Measurements from ENCODE around the gene NETO2. TPM values are rescaled to one million over a fixed set of nuclear protein-coding genes. Genes with fewer than 3 reads are reported as not detected.

NETO2 gene
- polyA plus RNA-seq, 3 donors: 12.4 to 15.7 (median 14.3) TPM

DNA sequence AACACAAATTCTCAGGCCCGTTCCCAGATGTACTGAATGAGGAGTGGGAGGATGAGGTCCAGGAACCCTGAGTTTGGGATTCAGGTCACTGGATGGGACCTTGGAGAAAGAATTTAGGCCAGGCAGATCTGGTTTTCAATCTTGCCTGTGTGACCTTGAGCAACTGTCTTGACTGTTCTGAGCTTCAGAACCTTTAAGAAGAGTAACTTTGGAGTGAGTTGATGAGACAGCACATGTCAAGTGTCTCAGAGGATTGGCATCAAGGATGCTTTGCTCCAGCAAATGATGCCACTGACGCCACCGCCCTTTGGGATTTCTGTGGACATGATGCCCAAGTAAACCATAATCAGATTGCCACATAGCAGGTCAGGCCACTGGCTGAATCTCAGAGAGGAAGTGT lies 114.0 kb downstream of the NETO2 start:
- H3K27me3 Mint-ChIP-seq (ENCODE audit: low read depth in 3 of 3): peaks cover 0 to 5% (median 0%) of the 10 kb centered on the region in 3 donors
- no peaks in the 10 kb centered on the region for H3K79me2 ChIP-seq (ENCODE audit: insufficient read depth, low read length)
- no peak for TF ChIP-seq CTCF (IDR thresholded peaks at IDR 0.05)
- H3K9ac ChIP-seq (ENCODE audit: insufficient read depth, low read length, poor library complexity, severe bottlenecking): no peak overlapping the region
- no peaks in the 10 kb centered on the region for H4K20me1 ChIP-seq (ENCODE audit: insufficient read depth, low read length)
- no peaks in the 10 kb centered on the region for H3K9me3 Mint-ChIP-seq
- intact Hi-C loops (cut with micrococcal nuclease): loop anchor here in 1 of 2 donors (10.0 kb wide), 1 partner anchor 55 kb away; the partner anchor contains the start of gene DNAJA2
- H3K36me3 ChIP-seq (replicated peaks in 1 of 2; ENCODE audit: control insufficient read depth in 1 of 2, insufficient read depth in 2 of 2, low read length in 2 of 2): no peaks in the 10 kb centered on the region
- no peak overlapping the region for H3K4me2 ChIP-seq (replicated peaks; ENCODE audit: extremely low read depth, low read length, poor library complexity, severe bottlenecking)
- 86% methylated on average over 3 of the region's 3 CpGs for WGBS (ENCODE audit: insufficient coverage)
- H3K4me1 ChIP-seq (ENCODE audit: control insufficient read depth in 1 of 2, insufficient read depth in 2 of 2, low read length in 2 of 2): peaks cover 0 to 3% of the 10 kb centered on the region in 2 donors
- no peak overlapping the region for H3K27ac ChIP-seq (ENCODE audit: low read depth in 1 of 2, low read length in 2 of 2)
- H3K27ac Mint-ChIP-seq: no peak overlapping the region
- peaks cover 8% of the 10 kb centered on the region for H3K4me1 Mint-ChIP-seq
- H3K4me3 Mint-ChIP-seq: no peak overlapping the region
- H2AFZ ChIP-seq (ENCODE audit: insufficient read depth, low read depth, low read length, poor library complexity, severe bottlenecking): no peak overlapping the region
- H3K27me3 ChIP-seq (ENCODE audit: control insufficient read depth in 2 of 2, insufficient read depth in 2 of 2, low read length in 2 of 2): no peaks in the 10 kb centered on the region
- H3K4me3 ChIP-seq (replicated peaks in 1 of 3; ENCODE audit: low read depth in 2 of 3, low read length in 3 of 3): no peak overlapping the region
- H3K36me3 Mint-ChIP-seq: no peaks in the 10 kb centered on the region
- no peaks in the 10 kb centered on the region for H3K9me3 ChIP-seq (replicated peaks in 1 of 2; ENCODE audit: control insufficient read depth in 1 of 2, insufficient read depth in 1 of 2, low read length in 2 of 2)
- peak in 1 of 3 donors; percentile 6 for DNase-seq

- no peak overlapping the region for H3K4me3 Mint-ChIP-seq
- Histone ChIP-seq H3K4me2 (replicated peaks; ENCODE audit: extremely low read depth, low read length, poor library complexity, severe bottlenecking) (no peak overlapping the region), H3K4me1 (ENCODE audit: control insufficient read depth in 1 of 2, insufficient read depth in 2 of 2, low read length in 2 of 2) (peaks cover 0 to 3% of the 10 kb centered on the region in 2 donors), H3K9me3 (replicated peaks in 1 of 2; ENCODE audit: control insufficient read depth in 1 of 2, insufficient read depth in 1 of 2, low read length in 2 of 2) (no peaks in the 10 kb centered on the region), H2AFZ (ENCODE audit: insufficient read depth, low read depth, low read length, poor library complexity, severe bottlenecking) (no peak overlapping the region), H3K9ac (ENCODE audit: insufficient read depth, low read length, poor library complexity, severe bottlenecking) (no peak overlapping the region), H3K79me2 (ENCODE audit: insufficient read depth, low read length) (no peaks in the 10 kb centered on the region), H3K27ac (ENCODE audit: low read depth in 1 of 2, low read length in 2 of 2) (no peak overlapping the region), H4K20me1 (ENCODE audit: insufficient read depth, low read length) (no peaks in the 10 kb centered on the region), H3K36me3 (replicated peaks in 1 of 2; ENCODE audit: control insufficient read depth in 1 of 2, insufficient read depth in 2 of 2, low read length in 2 of 2) (no peaks in the 10 kb centered on the region), H3K4me3 (replicated peaks in 1 of 3; ENCODE audit: low read depth in 2 of 3, low read length in 3 of 3) (no peak overlapping the region), H3K27me3 (ENCODE audit: control insufficient read depth in 2 of 2, insufficient read depth in 2 of 2, low read length in 2 of 2) (no peaks in the 10 kb centered on the region)
- no peaks in the 10 kb centered on the region for H3K9me3 Mint-ChIP-seq
- no peak for DNase-seq
- peaks cover 8% of the 10 kb centered on the region for H3K4me1 Mint-ChIP-seq
- peaks cover 0 to 5% (median 0%) of the 10 kb centered on the region in 3 donors for H3K27me3 Mint-ChIP-seq (ENCODE audit: low read depth in 3 of 3)
- 95% methylated on average over 2 of the region's 6 CpGs for WGBS (ENCODE audit: insufficient coverage)
- TF ChIP-seq CTCF (IDR thresholded peaks at IDR 0.05): no peak
- intact Hi-C loops (cut with micrococcal nuclease): no loop called here
- H3K27ac Mint-ChIP-seq: no peak overlapping the region
- H3K36me3 Mint-ChIP-seq: no peaks in the 10 kb centered on the region
These were observed 114.9 kb downstream of the NETO2 start for GRCh38 chr16:47028767-47029377.

Other genes with a start within 250 kb of the NETO2 start
- 10 to 100 TPM; 14.4 to 63.4 (median 62.9) TPM for gene DNAJA2, start 170.3 kb downstream of the NETO2 start, polyA plus RNA-seq

All from CD14-positive monocyte (primary cell).